ENCODE data around the gene UBAP1.

DNA sequence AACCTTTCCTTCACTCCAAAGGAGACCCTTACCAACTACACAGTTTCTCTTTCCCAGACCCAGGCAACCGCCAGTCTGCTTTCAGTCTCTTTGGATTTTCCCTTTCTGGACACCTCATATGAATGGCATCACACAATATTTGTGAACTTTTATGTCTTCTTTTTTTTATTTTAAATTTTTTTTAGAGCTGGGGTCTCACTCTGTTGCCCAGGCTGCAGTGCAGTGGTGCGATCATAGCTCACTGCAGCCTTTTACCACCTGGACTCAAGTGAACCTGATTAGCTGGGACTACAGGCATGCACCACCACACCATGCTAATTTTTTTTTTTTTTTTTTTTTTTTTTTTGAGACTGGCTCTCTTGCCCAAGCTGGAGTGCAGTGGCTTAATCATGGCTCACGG lies 37.5 kb downstream of the UBAP1 start:
- TF ChIP-seq, protein P1, sequence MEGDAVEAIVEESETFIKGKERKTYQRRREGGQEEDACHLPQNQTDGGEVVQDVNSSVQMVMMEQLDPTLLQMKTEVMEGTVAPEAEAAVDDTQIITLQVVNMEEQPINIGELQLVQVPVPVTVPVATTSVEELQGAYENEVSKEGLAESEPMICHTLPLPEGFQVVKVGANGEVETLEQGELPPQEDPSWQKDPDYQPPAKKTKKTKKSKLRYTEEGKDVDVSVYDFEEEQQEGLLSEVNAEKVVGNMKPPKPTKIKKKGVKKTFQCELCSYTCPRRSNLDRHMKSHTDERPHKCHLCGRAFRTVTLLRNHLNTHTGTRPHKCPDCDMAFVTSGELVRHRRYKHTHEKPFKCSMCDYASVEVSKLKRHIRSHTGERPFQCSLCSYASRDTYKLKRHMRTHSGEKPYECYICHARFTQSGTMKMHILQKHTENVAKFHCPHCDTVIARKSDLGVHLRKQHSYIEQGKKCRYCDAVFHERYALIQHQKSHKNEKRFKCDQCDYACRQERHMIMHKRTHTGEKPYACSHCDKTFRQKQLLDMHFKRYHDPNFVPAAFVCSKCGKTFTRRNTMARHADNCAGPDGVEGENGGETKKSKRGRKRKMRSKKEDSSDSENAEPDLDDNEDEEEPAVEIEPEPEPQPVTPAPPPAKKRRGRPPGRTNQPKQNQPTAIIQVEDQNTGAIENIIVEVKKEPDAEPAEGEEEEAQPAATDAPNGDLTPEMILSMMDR (IDR thresholded peaks at IDR 0.05) = no peak
- TF ChIP-seq POLR2A (IDR thresholded peaks at IDR 0.05) = no peak
